Measurements from ENCODE around the gene SH3PXD2B. TPM values are rescaled to one million over a fixed set of nuclear protein-coding genes. Genes with fewer than 3 reads are reported as not detected.

Gene SH3PXD2B
- total and polyA plus RNA-seq, 10 of the 15 experiments (the other 5 are each of a cell fraction or from before 2014, with no cell fraction given): 0.05 to 1.6 (median 0.57) TPM

DNA sequence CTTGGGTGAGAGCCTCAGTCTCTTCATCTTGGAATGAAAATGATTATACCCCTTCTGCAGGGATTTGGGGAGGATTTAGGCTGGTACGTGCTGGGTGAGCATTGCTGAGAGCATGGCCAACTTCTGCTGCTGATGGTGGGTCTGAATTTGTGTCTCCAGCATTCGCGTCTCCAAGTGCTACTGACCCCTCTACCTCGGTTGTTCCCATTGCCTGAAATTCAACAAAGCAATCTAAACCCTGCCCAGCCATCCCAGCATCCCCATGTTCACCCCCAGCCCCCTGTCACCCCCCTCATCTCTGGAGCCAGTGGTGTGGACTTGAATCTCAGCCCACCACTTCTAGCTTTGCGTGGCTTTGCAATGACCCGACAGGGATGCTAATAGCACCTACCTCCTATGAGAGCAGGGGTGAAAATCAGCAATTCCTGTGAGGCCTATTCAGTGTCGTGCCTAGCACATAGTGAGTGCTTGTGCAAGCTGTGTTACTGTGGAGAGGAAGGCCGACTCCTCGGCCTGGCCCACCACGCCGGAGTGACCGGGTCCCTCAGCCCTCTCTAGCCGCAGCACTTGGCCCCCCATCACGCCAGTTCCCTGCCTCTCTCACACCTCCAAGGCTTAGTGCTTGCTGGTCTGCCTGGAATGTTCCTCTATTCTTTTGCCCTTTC lies 43.4 kb upstream of the SH3PXD2B start:
- TF ChIP-seq TCF3 (IDR thresholded peaks at IDR 0.05; ENCODE audit: borderline replicate concordance, insufficient read depth, low read depth, low read length) (no peak), SUZ12 (IDR thresholded peaks at IDR 0.05; ENCODE audit: unreplicated experiment) (no peak), RAD21 (IDR thresholded peaks at IDR 0.05; ENCODE audit: insufficient read depth, low read depth, low read length) (no peak), NFIC (IDR thresholded peaks at IDR 0.05; ENCODE audit: low read depth, low read length) (no peak), MXI1 (IDR thresholded peaks at IDR 0.05; ENCODE audit: low read depth, low read length) (no peak), CHD1 (IDR thresholded peaks at IDR 0.05; ENCODE audit: low read depth, low read length) (no peak), NR2C2 (IDR thresholded peaks at IDR 0.05; ENCODE audit: borderline replicate concordance, control insufficient read depth, insufficient read length, low read depth) (no peak), CEBPB (IDR thresholded peaks at IDR 0.05; ENCODE audit: borderline replicate concordance in 1 of 2, low read depth in 2 of 2, low read length in 2 of 2) (no peak)
- TF ChIP-seq, protein P1, sequence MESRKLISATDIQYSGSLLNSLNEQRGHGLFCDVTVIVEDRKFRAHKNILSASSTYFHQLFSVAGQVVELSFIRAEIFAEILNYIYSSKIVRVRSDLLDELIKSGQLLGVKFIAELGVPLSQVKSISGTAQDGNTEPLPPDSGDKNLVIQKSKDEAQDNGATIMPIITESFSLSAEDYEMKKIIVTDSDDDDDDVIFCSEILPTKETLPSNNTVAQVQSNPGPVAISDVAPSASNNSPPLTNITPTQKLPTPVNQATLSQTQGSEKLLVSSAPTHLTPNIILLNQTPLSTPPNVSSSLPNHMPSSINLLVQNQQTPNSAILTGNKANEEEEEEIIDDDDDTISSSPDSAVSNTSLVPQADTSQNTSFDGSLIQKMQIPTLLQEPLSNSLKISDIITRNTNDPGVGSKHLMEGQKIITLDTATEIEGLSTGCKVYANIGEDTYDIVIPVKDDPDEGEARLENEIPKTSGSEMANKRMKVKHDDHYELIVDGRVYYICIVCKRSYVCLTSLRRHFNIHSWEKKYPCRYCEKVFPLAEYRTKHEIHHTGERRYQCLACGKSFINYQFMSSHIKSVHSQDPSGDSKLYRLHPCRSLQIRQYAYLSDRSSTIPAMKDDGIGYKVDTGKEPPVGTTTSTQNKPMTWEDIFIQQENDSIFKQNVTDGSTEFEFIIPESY (IDR thresholded peaks at IDR 0.05): no peak
- POLR2A ChIA-PET: no interaction called here
- SMC1A ChIA-PET (ENCODE audit: uncharacterized antibody, unreplicated experiment): no interaction called here
- no peak for ATAC-seq
- H3K9me3 ChIP-seq (replicated peaks; ENCODE audit: control insufficient read depth, insufficient read depth, low read length): no peaks in the 10 kb centered on the region; the same call in 2 of the 3 replicates
- H3K9ac ChIP-seq (ENCODE audit: control insufficient read depth, insufficient read depth, low read length): no peak overlapping the region
- DNase-seq (ENCODE audit: low read depth, low spot score): no peak
- H3K4me1 ChIP-seq (ENCODE audit: control insufficient read depth, insufficient read depth, low read length): no peaks in the 10 kb centered on the region
- H2AFZ ChIP-seq (ENCODE audit: control insufficient read depth, low read depth, low read length): no peak overlapping the region
- no TSS peak for BruUV-seq (replicated peaks)
- intact Hi-C loops (cut with micrococcal nuclease; ENCODE audit: unreplicated experiment): no loop called here
- H3K36me3 ChIP-seq (ENCODE audit: control insufficient read depth in 2 of 2, insufficient read depth in 2 of 2, low read length in 1 of 2): no peaks in the 10 kb centered on the region
- no peak overlapping the region for H3K4me2 ChIP-seq (ENCODE audit: control insufficient read depth, insufficient read depth)
- H3K27ac ChIP-seq (ENCODE audit: control insufficient read depth, insufficient read depth): no peak overlapping the region
- H3K27me3 ChIP-seq (replicated peaks in 1 of 2; ENCODE audit: control insufficient read depth in 2 of 2, insufficient read depth in 2 of 2, low read length in 1 of 2): peaks cover 2 to 10% of the 10 kb centered on the region in 2 experiments; a peak in 2 of 4 replicates
- 48% methylated on average over 14 of the region's 14 CpGs for WGBS (ENCODE audit: insufficient coverage, insufficient replicate concordance, low lambda C conversion rate, missing lambda C conversion rate)
- no peaks in the 10 kb centered on the region for H4K20me1 ChIP-seq (ENCODE audit: control insufficient read depth, insufficient read depth)
- no peak overlapping the region for H3K4me3 ChIP-seq
- in situ Hi-C loops (cut with MboI): no loop called here
- no peaks in the 10 kb centered on the region for H3K79me2 ChIP-seq (ENCODE audit: control insufficient read depth, insufficient read depth, low read length)
- RAD21 ChIA-PET (ENCODE audit: unreplicated experiment): no interaction called here
- no peak for FAIRE-seq
- CTCF ChIA-PET: no interaction called here

All from GM12878 (cell line).